GM19193 (cell line): ENCODE results near the gene MBD3.

Experiments
- POLR2A ChIP-seq: IDR thresholded peaks from 4 replicates; pipeline ENCODE4 v1.6.1; 2011; ENCODE audit not compliant: insufficient read depth, insufficient read length; ENCODE audit errors: extremely low read depth

The MBD3 gene

GRCh38 chr19:1555487-1556389 lies 36.9 kb downstream of the MBD3 start:
- no peak for TF ChIP-seq POLR2A

GRCh38 chr19:1554968-1555367 lies 37.7 kb downstream of the MBD3 start:
- TF ChIP-seq POLR2A = no peak

- no peak for TF ChIP-seq POLR2A
Measured at GRCh38 chr19:1553415-1553814, 39.2 kb downstream of the MBD3 start.

- TF ChIP-seq POLR2A = no peak
Measured at GRCh38 chr19:1551068-1552040, 41.3 kb downstream of the MBD3 start.

GRCh38 chr19:1549332-1549945 lies 43.2 kb downstream of the MBD3 start:
- TF ChIP-seq POLR2A = no peak

- no peak for TF ChIP-seq POLR2A
Measured at GRCh38 chr19:1540365-1540925, 52.2 kb downstream of the MBD3 start.

- TF ChIP-seq POLR2A = no peak
Measured at GRCh38 chr19:1538978-1539377, 53.7 kb downstream of the MBD3 start.

GRCh38 chr19:1534972-1535371 lies 57.7 kb downstream of the MBD3 start:
- no peak for TF ChIP-seq POLR2A

GRCh38 chr19:1533510-1534150 lies 59.0 kb downstream of the MBD3 start:
- no peak for TF ChIP-seq POLR2A

GRCh38 chr19:1532003-1532402 lies 60.7 kb downstream of the MBD3 start:
- TF ChIP-seq POLR2A = no peak

GRCh38 chr19:1531587-1531986 lies 61.1 kb downstream of the MBD3 start:
- TF ChIP-seq POLR2A = no peak

GRCh38 chr19:1529430-1529816 lies 63.2 kb downstream of the MBD3 start:
- no peak for TF ChIP-seq POLR2A

- no peak for TF ChIP-seq POLR2A
Measured at GRCh38 chr19:1528596-1529429, 63.9 kb downstream of the MBD3 start.
